Esophagus muscularis mucosa (tissue), 3 donors: Measurements from ENCODE around the gene GBA3.

Experiments used
- POLR2A ChIP-seq: fragments of 450-650 bp; IDR thresholded peaks from one replicate; pipeline ENCODE4 v1.6.1; 2017; ENCODE audit warnings: antibody characterized with exemption, moderate library complexity, mild to moderate bottlenecking, low read depth
- POLR2AphosphoS5 ChIP-seq, 2 donors: sonication (generic); formaldehyde crosslinking; IDR thresholded peaks; one replicate each; pipeline ENCODE4 v1.6.1; 2017; ENCODE audit warnings: antibody characterized with exemption in 2 of 2
- TF ChIP-seq, protein P1 (sequence below), 3 experiments: fragments of 200-600 bp in 2 of 3; fragments of 450-650 bp in 1 of 3; sonication (generic) in 2 of 3; IDR thresholded peaks; one replicate each; pipeline ENCODE4 v1.5.1; 2017 to 2019; ENCODE audit warnings: antibody characterized with exemption in 3 of 3, mild to moderate bottlenecking in 2 of 3, moderate library complexity in 1 of 3

DNA sequence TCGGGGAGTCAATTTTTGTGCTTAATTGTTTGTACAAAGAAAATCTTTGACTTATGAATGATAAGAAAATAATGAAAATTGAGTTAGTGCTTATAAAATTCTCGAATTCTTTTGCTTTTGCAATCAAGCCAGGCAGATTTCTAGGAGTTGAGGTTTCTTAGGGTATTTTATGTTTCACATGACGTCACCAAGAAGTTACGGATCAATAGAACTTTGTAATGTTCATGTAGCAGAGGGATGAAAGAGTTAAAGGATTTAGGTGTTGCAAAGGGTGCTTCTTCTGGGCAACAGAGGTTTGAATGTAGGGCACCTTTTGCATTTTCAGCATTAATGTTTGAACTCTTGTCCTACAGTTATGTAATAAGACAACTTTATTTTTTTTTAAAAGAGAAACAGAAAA, 19.4 kb downstream of the GBA3 start:
- TF ChIP-seq, protein P1, sequence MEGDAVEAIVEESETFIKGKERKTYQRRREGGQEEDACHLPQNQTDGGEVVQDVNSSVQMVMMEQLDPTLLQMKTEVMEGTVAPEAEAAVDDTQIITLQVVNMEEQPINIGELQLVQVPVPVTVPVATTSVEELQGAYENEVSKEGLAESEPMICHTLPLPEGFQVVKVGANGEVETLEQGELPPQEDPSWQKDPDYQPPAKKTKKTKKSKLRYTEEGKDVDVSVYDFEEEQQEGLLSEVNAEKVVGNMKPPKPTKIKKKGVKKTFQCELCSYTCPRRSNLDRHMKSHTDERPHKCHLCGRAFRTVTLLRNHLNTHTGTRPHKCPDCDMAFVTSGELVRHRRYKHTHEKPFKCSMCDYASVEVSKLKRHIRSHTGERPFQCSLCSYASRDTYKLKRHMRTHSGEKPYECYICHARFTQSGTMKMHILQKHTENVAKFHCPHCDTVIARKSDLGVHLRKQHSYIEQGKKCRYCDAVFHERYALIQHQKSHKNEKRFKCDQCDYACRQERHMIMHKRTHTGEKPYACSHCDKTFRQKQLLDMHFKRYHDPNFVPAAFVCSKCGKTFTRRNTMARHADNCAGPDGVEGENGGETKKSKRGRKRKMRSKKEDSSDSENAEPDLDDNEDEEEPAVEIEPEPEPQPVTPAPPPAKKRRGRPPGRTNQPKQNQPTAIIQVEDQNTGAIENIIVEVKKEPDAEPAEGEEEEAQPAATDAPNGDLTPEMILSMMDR (IDR thresholded peaks at IDR 0.05): no peak
- TF ChIP-seq POLR2A: no peak
- TF ChIP-seq POLR2AphosphoS5 (IDR thresholded peaks at IDR 0.05): no peak
